ENCODE data around the gene TTC13.

The TTC13 gene

DNA sequence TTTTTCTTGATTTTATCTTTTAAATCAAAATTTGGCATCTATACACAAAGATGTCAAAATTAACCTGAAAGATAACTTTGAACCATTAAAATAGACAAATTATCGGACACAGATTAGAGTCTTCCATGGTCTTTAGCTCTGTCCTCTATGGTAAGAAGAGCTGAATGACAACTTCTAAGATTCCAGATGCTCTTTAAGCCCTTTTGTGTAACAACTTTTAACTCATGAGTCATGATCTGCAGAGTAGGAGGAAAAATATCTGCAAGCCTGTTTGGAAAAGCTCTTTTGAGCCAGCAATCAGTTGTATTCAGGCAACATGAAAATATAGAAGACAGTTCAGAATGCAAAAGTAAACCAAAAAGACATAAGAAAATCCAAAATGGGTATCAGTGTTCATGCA is 37.8 kb downstream of the TTC13 start:
- Histone ChIP-seq H3K9ac (ENCODE audit: low read length) (no peak overlapping the region), H3K27me3 (ENCODE audit: control insufficient read depth, insufficient read depth, low read length) (no peaks in the 10 kb centered on the region), H3K4me1 (ENCODE audit: control insufficient read depth, low read depth, low read length) (no peaks in the 10 kb centered on the region), H3K27ac (ENCODE audit: low read length) (no peak overlapping the region), H3K9me3 (ENCODE audit: control insufficient read depth, low read depth, low read length) (no peaks in the 10 kb centered on the region), H3K36me3 (ENCODE audit: control insufficient read depth, low read depth, low read length) (no peaks in the 10 kb centered on the region), H3K4me3 (ENCODE audit: low read length) (no peak overlapping the region)

DNA sequence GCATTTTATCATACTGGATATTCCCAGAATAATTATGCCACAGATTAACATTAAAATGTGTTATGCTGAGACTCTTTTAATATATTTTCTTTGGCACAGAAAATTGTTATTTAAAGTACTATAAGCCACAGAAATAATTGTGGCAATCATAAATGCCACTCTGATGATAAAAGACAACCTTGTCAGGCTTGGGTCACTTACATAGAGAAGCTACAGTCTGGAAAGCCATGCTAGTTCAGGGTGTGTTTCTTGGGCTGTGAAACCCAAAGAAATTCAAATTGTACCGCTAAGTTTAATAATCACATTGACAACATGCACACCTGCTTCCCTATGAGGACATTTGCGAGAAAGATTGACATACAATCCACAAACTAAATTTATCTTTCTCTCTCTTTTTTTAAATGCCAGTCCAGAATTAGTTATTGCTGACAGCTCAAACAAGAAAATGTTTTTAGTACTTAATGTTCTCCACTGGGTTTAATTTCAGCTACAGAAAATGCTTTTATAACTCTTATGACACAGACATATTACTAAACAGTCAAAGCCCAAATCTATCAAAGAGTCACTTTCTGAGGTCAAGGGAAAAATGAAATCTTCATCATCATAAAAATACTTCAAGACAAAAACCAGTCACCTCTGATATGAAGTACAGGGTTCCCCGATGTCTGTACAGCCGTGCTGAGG is 38.7 kb downstream of the TTC13 start:
- no peaks in the 10 kb centered on the region for H3K36me3 ChIP-seq (ENCODE audit: control insufficient read depth, low read depth, low read length)
- H3K9me3 ChIP-seq (ENCODE audit: control insufficient read depth, low read depth, low read length) = no peaks in the 10 kb centered on the region
- H3K27ac ChIP-seq (ENCODE audit: low read length) = no peak overlapping the region
- no peaks in the 10 kb centered on the region for H3K4me1 ChIP-seq (ENCODE audit: control insufficient read depth, low read depth, low read length)
- no peak overlapping the region for H3K9ac ChIP-seq (ENCODE audit: low read length)
- no peak overlapping the region for H3K4me3 ChIP-seq (ENCODE audit: low read length)
- H3K27me3 ChIP-seq (ENCODE audit: control insufficient read depth, insufficient read depth, low read length) = no peaks in the 10 kb centered on the region

DNA sequence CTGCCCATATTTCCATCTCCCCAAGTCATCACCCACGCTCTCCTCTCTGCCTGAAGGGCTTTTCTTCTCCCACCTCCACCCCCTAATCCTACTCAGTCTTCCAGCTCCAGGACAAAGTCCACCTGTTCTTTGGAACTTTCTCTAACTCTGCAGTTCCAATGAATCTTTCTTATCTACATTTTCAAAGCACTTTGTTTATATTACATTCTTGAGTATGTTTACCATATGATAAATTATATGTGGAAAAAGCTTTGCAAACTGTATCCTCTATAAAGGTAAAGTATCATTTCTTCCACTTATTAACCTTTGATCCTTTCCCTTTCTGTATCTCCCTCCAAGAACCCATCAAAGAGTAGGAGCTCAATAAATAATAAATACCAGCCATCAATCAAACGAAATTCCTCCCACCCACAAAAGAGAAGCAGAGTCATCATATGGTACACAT is 39.7 kb downstream of the TTC13 start:
- Histone ChIP-seq H3K9ac (ENCODE audit: low read length) (no peak overlapping the region), H3K9me3 (ENCODE audit: control insufficient read depth, low read depth, low read length) (no peaks in the 10 kb centered on the region), H3K27ac (ENCODE audit: low read length) (no peak overlapping the region), H3K4me1 (ENCODE audit: control insufficient read depth, low read depth, low read length) (no peaks in the 10 kb centered on the region), H3K4me3 (ENCODE audit: low read length) (no peak overlapping the region), H3K27me3 (ENCODE audit: control insufficient read depth, insufficient read depth, low read length) (no peaks in the 10 kb centered on the region), H3K36me3 (ENCODE audit: control insufficient read depth, low read depth, low read length) (no peaks in the 10 kb centered on the region)

DNA sequence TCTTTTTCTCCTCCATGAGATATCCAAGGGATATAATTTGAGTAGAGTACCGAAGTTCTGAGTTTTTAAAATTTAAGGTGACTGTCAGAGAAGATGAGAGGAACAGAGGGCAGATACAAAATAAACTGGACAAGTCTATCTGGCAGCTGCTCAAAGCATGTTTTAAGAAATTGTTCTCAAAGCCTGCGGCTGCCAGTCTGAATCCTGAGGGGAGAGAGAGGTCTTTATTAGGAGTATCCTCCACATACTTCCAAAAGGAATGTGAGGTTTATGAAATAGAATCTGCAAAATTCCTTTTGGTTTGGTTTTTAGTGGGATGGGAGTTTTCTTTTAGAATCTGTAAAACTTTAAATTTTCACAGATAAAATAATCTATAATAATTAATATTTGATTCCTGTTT is 41.3 kb downstream of the TTC13 start:
- Histone ChIP-seq H3K36me3 (ENCODE audit: control insufficient read depth, low read depth, low read length) (no peaks in the 10 kb centered on the region), H3K27me3 (ENCODE audit: control insufficient read depth, insufficient read depth, low read length) (no peaks in the 10 kb centered on the region), H3K9me3 (ENCODE audit: control insufficient read depth, low read depth, low read length) (no peaks in the 10 kb centered on the region), H3K9ac (ENCODE audit: low read length) (no peak overlapping the region), H3K4me1 (ENCODE audit: control insufficient read depth, low read depth, low read length) (no peaks in the 10 kb centered on the region), H3K4me3 (ENCODE audit: low read length) (no peak overlapping the region), H3K27ac (ENCODE audit: low read length) (no peak overlapping the region)

DNA sequence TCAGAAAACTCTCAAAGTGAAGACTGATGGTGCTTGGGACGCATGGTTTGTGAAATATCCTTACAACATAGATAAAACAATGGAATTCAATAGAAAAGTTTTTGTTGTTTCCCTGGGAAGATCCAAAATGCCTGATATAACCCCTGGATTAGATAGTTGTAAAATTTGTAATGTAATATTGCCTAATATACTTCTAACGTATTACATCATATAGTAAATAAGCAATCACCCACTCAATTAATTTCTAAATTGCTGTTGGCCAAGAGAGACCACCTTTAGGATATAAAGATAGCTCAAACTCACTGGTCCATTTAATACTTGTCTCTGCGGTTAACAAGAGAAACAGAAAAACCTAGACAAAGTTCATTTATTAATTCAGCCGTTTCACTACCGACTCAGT is 42.2 kb downstream of the TTC13 start:
- Histone ChIP-seq H3K4me1 (ENCODE audit: control insufficient read depth, low read depth, low read length) (no peaks in the 10 kb centered on the region), H3K27ac (ENCODE audit: low read length) (no peak overlapping the region), H3K9me3 (ENCODE audit: control insufficient read depth, low read depth, low read length) (no peaks in the 10 kb centered on the region), H3K9ac (ENCODE audit: low read length) (no peak overlapping the region), H3K27me3 (ENCODE audit: control insufficient read depth, insufficient read depth, low read length) (no peaks in the 10 kb centered on the region), H3K36me3 (ENCODE audit: control insufficient read depth, low read depth, low read length) (no peaks in the 10 kb centered on the region), H3K4me3 (ENCODE audit: low read length) (no peak overlapping the region)

DNA sequence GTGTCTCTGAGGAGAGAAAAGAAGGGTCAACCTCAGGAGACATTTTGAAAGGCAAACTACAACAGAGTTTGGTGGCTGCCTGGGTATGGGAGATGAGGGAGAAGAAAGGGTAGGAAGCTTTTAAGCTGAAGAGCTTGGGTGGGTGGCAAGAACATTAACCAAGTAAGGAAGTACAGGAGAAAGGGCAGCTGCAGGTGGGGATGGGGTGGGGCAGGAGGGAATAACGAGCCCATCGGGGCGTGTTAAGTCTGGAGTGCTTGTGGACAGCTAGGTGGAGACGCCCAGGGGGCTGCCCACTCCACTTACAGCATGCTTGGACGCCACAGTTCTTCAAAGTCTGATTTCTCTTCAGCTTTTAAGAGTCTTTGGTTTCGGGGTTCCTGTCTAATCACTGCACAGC is 42.8 kb downstream of the TTC13 start:
- Histone ChIP-seq H3K4me1 (ENCODE audit: control insufficient read depth, low read depth, low read length) (no peaks in the 10 kb centered on the region), H3K9ac (ENCODE audit: low read length) (no peak overlapping the region), H3K4me3 (ENCODE audit: low read length) (no peak overlapping the region), H3K27ac (ENCODE audit: low read length) (no peak overlapping the region), H3K9me3 (ENCODE audit: control insufficient read depth, low read depth, low read length) (no peaks in the 10 kb centered on the region), H3K36me3 (ENCODE audit: control insufficient read depth, low read depth, low read length) (no peaks in the 10 kb centered on the region), H3K27me3 (ENCODE audit: control insufficient read depth, insufficient read depth, low read length) (no peaks in the 10 kb centered on the region)

DNA sequence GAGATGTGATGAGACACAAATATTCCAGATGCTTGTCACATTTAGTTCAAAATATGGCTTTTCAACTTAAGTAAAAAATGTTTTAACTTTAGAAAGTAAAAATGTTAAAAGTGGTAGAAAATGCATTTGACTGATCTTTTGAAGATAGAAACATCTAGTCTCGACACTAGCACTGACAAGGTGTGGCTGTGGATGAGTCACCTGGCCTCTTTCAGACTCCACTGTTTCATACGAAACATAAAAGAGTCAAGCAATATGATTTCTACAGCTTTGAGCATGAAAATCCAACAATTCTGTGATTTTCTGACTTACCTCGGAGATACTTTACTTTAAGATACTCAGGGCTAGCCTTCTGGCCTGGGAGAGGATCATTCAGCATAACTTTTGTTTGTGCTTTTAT is 47.7 kb downstream of the TTC13 start:
- no peaks in the 10 kb centered on the region for H3K9me3 ChIP-seq (ENCODE audit: control insufficient read depth, low read depth, low read length)
- H3K4me3 ChIP-seq (ENCODE audit: low read length) = no peak overlapping the region
- H3K9ac ChIP-seq (ENCODE audit: low read length) = no peak overlapping the region
- H3K36me3 ChIP-seq (ENCODE audit: control insufficient read depth, low read depth, low read length) = no peaks in the 10 kb centered on the region
- no peak overlapping the region for H3K27ac ChIP-seq (ENCODE audit: low read length)
- H3K27me3 ChIP-seq (ENCODE audit: control insufficient read depth, insufficient read depth, low read length) = no peaks in the 10 kb centered on the region
- H3K4me1 ChIP-seq (ENCODE audit: control insufficient read depth, low read depth, low read length) = no peaks in the 10 kb centered on the region

DNA sequence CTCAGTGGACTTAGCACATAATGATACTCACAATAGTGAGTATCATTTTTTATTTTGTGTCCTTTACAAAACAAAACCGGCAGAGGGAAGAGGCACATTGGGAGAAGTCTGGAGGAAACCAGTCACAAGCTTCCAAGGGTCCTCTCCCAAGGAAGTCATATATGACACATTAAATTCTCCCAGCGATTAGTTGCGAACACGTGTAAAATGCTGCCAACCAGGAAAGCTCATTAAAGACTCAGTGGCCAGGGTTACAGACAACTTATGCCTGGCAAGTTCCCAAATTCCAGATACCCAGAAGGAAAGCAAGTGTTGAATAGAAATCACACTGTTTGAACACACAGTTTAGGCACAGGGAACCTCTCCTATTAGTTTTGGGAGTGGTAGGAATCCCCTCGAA is 52.5 kb downstream of the TTC13 start:
- Histone ChIP-seq H3K9ac (ENCODE audit: low read length) (no peak overlapping the region), H3K4me1 (ENCODE audit: control insufficient read depth, low read depth, low read length) (no peaks in the 10 kb centered on the region), H3K27me3 (ENCODE audit: control insufficient read depth, insufficient read depth, low read length) (no peaks in the 10 kb centered on the region), H3K27ac (ENCODE audit: low read length) (no peak overlapping the region), H3K36me3 (ENCODE audit: control insufficient read depth, low read depth, low read length) (peaks cover 3% of the 10 kb centered on the region), H3K9me3 (ENCODE audit: control insufficient read depth, low read depth, low read length) (no peaks in the 10 kb centered on the region), H3K4me3 (ENCODE audit: low read length) (no peak overlapping the region)

DNA sequence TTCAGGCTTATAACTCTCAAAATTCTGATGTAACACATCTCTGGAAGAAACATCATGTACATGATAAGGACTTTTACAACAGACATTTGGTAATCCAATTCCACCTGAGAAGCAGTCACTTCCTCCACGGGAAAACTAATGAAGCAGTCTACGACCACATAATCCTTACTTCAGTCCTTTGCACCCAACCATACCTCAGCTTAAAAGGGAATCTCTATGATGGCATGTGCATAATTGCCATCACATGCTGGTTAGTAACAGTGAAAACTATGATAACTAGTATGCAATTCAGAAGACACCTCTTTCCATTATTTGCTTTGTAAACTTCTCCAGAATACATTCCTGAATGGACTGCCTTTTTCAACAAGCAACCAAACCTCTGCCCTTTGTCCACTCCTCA is 53.1 kb downstream of the TTC13 start:
- no peaks in the 10 kb centered on the region for H3K4me1 ChIP-seq (ENCODE audit: control insufficient read depth, low read depth, low read length)
- no peaks in the 10 kb centered on the region for H3K27me3 ChIP-seq (ENCODE audit: control insufficient read depth, insufficient read depth, low read length)
- peaks cover 3% of the 10 kb centered on the region for H3K36me3 ChIP-seq (ENCODE audit: control insufficient read depth, low read depth, low read length)
- H3K27ac ChIP-seq (ENCODE audit: low read length) = no peak overlapping the region
- H3K9ac ChIP-seq (ENCODE audit: low read length) = no peak overlapping the region
- no peaks in the 10 kb centered on the region for H3K9me3 ChIP-seq (ENCODE audit: control insufficient read depth, low read depth, low read length)
- H3K4me3 ChIP-seq (ENCODE audit: low read length) = no peak overlapping the region

DNA sequence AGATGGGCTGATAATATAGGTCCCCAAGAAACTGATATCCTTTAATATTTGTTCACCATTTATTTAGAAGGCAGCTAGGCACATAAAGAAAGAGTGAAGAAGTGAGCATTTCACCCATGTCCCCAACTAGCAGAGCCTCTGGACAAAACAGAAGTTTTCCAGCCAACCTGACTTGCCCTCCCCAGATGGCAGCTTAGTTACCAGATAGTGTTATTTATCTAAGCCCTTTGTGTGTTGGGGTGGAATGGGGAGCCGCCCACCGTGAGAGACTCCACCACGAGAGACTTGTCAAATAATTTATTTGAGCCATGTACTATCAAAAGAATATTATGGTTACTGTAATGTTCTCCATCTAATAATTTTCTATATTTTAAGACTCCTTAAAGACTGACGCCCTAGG is 55.5 kb downstream of the TTC13 start:
- no peak overlapping the region for H3K9ac ChIP-seq (ENCODE audit: low read length)
- H3K9me3 ChIP-seq (ENCODE audit: control insufficient read depth, low read depth, low read length) = no peaks in the 10 kb centered on the region
- no peaks in the 10 kb centered on the region for H3K4me1 ChIP-seq (ENCODE audit: control insufficient read depth, low read depth, low read length)
- H3K27me3 ChIP-seq (ENCODE audit: control insufficient read depth, insufficient read depth, low read length) = no peaks in the 10 kb centered on the region
- no peak overlapping the region for H3K4me3 ChIP-seq (ENCODE audit: low read length)
- no peak overlapping the region for H3K27ac ChIP-seq (ENCODE audit: low read length)
- peaks cover 8% of the 10 kb centered on the region for H3K36me3 ChIP-seq (ENCODE audit: control insufficient read depth, low read depth, low read length)

DNA sequence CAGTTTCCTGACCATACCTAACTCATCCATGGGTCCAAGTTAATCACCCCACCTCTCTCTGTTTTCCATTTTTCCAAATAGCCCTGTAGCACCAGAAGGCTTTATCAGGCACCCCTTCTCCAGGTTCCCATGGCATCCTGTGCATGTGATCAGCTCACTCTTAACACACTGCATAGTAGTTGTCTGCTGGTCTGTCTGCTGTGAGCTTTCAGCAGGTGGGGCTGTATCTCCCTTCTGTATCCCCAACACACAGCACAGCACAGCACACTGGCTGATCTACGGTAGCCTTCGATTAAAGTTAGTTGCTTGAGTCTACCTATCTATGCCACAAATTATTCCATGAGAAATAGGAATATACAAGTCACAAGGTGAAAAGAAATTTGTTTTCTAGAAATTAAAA is 56.0 kb downstream of the TTC13 start:
- Histone ChIP-seq H3K36me3 (ENCODE audit: control insufficient read depth, low read depth, low read length) (peaks cover 8% of the 10 kb centered on the region), H3K9me3 (ENCODE audit: control insufficient read depth, low read depth, low read length) (no peaks in the 10 kb centered on the region), H3K4me1 (ENCODE audit: control insufficient read depth, low read depth, low read length) (no peaks in the 10 kb centered on the region)

DNA sequence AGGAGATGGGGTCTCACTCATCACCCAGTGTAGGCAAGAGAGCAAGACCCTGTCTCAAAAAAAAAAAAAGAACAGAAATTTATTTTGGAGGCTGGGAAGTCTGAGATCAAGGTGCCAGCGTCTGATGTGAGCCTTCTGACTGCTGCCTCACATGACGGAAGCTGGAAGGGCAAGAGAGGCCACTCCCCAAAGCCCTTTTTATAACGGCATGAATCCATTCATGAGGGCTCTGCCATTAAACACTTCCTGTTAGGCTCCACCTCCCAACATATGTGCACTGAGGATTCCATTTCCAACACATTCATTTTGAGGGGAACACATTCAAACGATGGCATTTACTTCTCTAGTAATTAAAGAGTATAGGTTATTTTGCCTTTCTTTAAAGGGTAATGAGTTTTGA is 59.5 kb downstream of the TTC13 start:
- H3K4me3 ChIP-seq (ENCODE audit: low read length) = no peak overlapping the region
- peaks cover 5% of the 10 kb centered on the region for H3K36me3 ChIP-seq (ENCODE audit: control insufficient read depth, low read depth, low read length)
- H3K9me3 ChIP-seq (ENCODE audit: control insufficient read depth, low read depth, low read length) = no peaks in the 10 kb centered on the region
- H3K27ac ChIP-seq (ENCODE audit: low read length) = no peak overlapping the region
- no peaks in the 10 kb centered on the region for H3K4me1 ChIP-seq (ENCODE audit: control insufficient read depth, low read depth, low read length)
- no peaks in the 10 kb centered on the region for H3K27me3 ChIP-seq (ENCODE audit: control insufficient read depth, insufficient read depth, low read length)
- no peak overlapping the region for H3K9ac ChIP-seq (ENCODE audit: low read length)

More for the DNA sequence above, 56.0 kb downstream of the TTC13 start:
- Histone ChIP-seq H3K27ac (ENCODE audit: low read length) (no peak overlapping the region), H3K9ac (ENCODE audit: low read length) (no peak overlapping the region), H3K4me3 (ENCODE audit: low read length) (no peak overlapping the region), H3K27me3 (ENCODE audit: control insufficient read depth, insufficient read depth, low read length) (no peaks in the 10 kb centered on the region)

Data from iPS-18a (cell line).